Activated T-cell treated with anti-CD3 and anti-CD28 coated beads, Interleukin-2, amount 50 U/mL, for 24 hours (primary cell): ENCODE measurements around the gene MYL9.
A peak's percentile ranks its signal among the peaks of the same experiment; 100 is the strongest.

ENCODE experiments used
- DNase-seq: peaks from one replicate; pipeline ENCODE4 v3.0.0-alpha.2; 2020
- H3K27ac Mint-ChIP-seq: 2 replicates; pipeline ENCODE4 v1.8.0; 2020; ENCODE audit warnings: mild to moderate bottlenecking, mixed read lengths
- H3K27me3 Mint-ChIP-seq: 2 replicates; pipeline ENCODE4 v1.8.0; 2020; ENCODE audit warnings: mixed read lengths
- H3K36me3 Mint-ChIP-seq: 2 replicates; pipeline ENCODE4 v1.8.0; 2020; ENCODE audit warnings: low read depth, mixed read lengths
- H3K4me1 Mint-ChIP-seq: 2 replicates; pipeline ENCODE4 v1.8.0; 2020; ENCODE audit warnings: low read depth, mixed read lengths
- H3K4me3 Mint-ChIP-seq: 2 replicates; pipeline ENCODE4 v1.8.0; 2020; ENCODE audit warnings: mild to moderate bottlenecking, moderate library complexity, mixed read lengths
- H3K9me3 Mint-ChIP-seq: 2 replicates; pipeline ENCODE4 v1.8.0; 2020; ENCODE audit warnings: mixed read lengths

The MYL9 gene

DNA sequence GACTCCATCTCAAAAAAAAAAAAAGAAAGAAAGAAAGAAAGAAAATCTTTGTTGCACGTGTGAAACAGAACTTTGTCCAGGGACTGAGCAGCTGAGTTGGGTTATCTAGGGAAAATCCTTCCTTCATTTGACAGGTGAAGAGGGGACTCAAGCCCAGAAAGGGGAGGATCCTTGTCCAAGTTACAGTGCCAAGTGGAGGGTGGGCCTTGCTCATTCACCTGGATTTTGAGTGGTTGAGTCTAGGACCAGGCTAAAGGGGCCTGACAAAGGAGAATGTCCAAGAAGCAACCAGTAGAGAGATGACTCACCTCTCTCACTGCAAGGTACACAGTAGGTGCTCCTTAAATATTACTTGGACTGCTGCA, 34.7 kb downstream of the MYL9 start:
- H3K27ac Mint-ChIP-seq, result peak overlapping the region; percentile 94
- peaks cover 59% of the 10 kb centered on the region for H3K36me3 Mint-ChIP-seq
- H3K9me3 Mint-ChIP-seq, result no peaks in the 10 kb centered on the region
- DNase-seq, result no peak
- H3K4me3 Mint-ChIP-seq, result peak overlapping the region; percentile 89
- H3K4me1 Mint-ChIP-seq, result peaks cover 53% of the 10 kb centered on the region
- no peaks in the 10 kb centered on the region for H3K27me3 Mint-ChIP-seq

DNA sequence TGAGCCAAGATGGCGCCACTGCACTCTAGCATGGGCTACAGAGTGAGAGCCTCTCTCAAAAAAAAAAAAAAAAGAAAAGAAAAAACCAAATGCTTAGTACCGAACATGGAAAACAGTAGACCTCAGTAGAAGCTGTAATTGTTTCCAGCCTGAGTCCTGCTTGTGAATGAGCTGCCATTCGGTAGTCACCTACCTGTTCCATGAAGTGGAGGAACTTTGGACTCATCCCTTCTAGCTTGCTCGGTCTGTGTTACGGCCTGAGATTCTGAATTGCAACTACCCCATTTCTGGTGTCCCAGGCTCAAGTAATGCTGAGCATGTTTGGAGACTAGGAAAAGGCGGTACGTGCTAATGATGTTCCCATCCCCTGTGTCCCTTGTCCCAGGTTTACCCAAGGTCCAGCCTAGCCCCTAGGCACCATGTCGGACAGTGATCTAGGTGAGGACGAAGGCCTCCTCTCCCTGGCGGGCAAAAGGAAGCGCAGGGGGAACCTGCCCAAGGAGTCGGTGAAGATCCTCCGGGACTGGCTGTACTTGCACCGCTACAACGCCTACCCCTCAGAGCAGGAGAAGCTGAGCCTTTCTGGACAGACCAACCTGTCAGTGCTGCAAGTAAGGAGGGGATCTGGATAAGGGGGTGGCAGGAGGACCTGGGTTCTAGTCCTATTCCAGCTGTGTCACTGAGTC, 37.2 kb downstream of the MYL9 start:
- Mint-ChIP-seq H3K27ac (peak overlapping the region; percentile 40), H3K36me3 (peaks cover 82% of the 10 kb centered on the region), H3K27me3 (no peaks in the 10 kb centered on the region), H3K4me3 (no peak overlapping the region), H3K4me1 (peaks cover 48% of the 10 kb centered on the region), H3K9me3 (no peaks in the 10 kb centered on the region)
- DNase-seq, result no peak

DNA sequence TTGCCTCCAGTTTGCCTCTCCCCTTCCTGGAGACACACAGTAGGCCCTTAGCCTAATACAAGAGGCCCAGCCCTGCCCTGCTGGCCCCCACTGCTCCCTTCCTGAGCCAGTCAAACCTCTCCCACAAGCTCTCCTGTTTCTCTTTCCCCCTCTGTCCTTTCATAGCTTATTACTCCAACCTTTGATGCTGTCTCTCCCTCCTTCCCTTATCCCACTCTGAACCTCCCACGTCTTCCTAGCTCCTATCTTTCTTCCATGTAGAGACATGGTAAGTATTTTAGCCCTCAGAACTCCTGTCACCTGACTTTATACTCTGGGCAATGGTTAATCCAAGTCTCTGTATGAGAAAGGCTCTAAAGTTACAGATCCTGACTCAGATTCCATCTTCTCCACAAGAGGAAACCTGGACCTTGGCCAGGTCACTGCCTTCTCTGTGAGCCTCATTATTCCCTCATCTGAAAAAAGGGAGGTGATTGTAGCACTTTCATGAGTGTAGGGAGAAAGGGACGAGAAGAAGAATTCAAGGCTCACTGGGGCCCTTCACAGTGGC, 38.8 kb downstream of the MYL9 start:
- no peaks in the 10 kb centered on the region for H3K9me3 Mint-ChIP-seq
- H3K4me3 Mint-ChIP-seq, result no peak overlapping the region
- H3K4me1 Mint-ChIP-seq, result peaks cover 45% of the 10 kb centered on the region
- H3K36me3 Mint-ChIP-seq, result peaks cover 87% of the 10 kb centered on the region
- H3K27me3 Mint-ChIP-seq, result no peaks in the 10 kb centered on the region
- peak overlapping the region; percentile 70 for H3K27ac Mint-ChIP-seq
- DNase-seq, result no peak

DNA sequence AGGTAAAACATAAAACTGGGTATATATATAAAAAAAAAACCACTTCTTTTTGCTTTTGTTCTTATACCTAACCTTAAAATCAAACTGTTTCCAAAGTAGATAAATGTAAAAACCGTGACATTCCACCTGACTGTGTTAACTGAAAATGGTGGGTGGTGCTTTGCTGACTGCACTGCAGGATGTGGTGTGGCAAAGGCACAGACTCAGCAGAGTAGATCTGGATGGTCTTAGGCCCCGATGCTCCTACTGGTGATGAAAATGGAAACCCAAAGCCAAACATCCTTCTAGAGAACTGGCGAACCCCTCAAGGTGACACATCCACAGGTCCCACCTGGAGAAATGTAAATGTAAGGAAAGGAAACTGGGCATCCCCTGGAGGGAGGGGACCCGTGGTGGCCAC, 41.0 kb downstream of the MYL9 start:
- Mint-ChIP-seq H3K4me3 (no peak overlapping the region), H3K9me3 (no peaks in the 10 kb centered on the region), H3K4me1 (peaks cover 40% of the 10 kb centered on the region), H3K27me3 (no peaks in the 10 kb centered on the region), H3K27ac (peak overlapping the region; percentile 85), H3K36me3 (peaks cover 91% of the 10 kb centered on the region)
- no peak for DNase-seq

DNA sequence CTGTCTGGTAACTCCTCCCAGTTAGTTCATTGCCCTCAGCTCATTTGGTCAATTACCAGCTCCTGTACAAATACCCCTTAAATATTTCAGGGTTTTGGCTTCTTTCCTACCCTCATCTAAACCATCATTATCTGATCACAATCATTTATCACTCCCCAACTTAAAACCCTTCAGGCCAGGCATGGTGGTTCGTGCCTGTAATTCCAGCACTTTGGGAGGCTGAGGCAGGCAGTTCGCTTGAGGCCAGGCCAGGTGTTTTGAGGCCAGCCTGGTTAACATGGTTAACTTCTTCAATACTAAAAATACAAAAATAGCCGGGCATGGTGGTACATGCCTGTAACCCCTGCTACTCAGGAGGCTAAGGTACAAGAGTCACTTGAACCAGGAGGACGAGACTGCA, 41.5 kb downstream of the MYL9 start:
- H3K4me3 Mint-ChIP-seq, result no peak overlapping the region
- H3K36me3 Mint-ChIP-seq, result peaks cover 91% of the 10 kb centered on the region
- DNase-seq, result no peak
- H3K27me3 Mint-ChIP-seq, result no peaks in the 10 kb centered on the region
- H3K4me1 Mint-ChIP-seq, result peaks cover 45% of the 10 kb centered on the region
- H3K9me3 Mint-ChIP-seq, result no peaks in the 10 kb centered on the region
- H3K27ac Mint-ChIP-seq, result peak overlapping the region; percentile 85

DNA sequence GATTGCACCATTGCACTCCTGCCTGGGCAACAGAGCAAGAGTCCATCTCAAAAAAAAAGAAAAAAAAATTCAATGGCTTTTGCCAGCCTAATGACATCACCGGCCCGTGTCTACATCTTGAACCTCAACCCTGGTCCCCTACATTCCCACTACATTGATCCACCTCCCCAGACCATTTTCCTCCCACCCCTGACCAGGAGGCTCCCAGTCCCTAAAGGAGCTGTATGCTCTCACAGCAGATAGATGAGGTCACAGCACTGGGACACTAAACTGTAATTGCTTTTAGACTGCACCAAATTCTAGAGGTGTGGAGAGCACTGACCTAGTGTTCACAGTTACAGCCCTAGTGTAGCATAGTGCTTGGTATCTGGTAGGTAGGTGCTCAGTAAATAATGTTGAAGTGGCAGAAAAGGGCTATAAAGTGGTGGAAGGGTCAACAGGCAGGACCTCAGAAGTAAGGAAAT, 42.7 kb downstream of the MYL9 start:
- no peaks in the 10 kb centered on the region for H3K27me3 Mint-ChIP-seq
- no peak overlapping the region for H3K4me3 Mint-ChIP-seq
- peaks cover 43% of the 10 kb centered on the region for H3K4me1 Mint-ChIP-seq
- DNase-seq, result no peak
- H3K9me3 Mint-ChIP-seq, result no peaks in the 10 kb centered on the region
- peak overlapping the region; percentile 24 for H3K27ac Mint-ChIP-seq
- H3K36me3 Mint-ChIP-seq, result peaks cover 89% of the 10 kb centered on the region

DNA sequence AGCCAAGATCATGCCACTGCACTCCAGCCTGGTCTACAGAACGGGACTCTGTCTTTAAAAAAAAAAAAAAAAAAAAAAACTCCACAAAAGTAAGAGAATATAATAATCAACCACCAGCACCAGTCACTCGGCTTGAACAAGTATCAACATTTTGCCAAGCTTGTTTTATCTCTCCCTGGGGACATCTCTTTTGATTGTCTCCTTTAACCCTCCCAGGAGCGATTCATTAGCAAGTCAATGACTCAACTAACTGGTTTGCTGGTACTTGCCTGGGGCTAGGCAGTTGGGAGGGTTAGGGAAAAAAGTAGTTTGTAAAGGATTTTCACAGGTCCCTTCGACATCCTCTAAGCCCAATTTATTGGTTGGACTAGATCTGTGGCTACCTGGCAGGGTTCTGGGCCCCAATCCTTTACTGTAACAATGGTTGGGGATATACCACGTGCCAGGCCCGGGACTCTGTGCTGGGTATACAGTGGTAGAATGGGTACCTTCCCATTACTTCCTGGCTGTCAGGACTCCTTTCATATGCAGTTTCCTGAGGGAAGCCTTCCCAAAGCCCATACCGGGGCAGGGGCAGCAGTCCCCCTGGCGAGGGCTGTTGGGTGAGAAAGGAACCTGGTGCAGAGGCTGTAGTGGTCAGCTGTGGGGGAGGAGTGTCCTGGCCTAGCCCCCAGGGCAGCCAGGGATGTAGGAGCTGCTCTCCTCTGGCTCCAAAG, 44.2 kb downstream of the MYL9 start:
- H3K27ac Mint-ChIP-seq, result peak overlapping the region; percentile 71
- peaks cover 89% of the 10 kb centered on the region for H3K36me3 Mint-ChIP-seq
- H3K9me3 Mint-ChIP-seq, result no peaks in the 10 kb centered on the region
- no peak overlapping the region for H3K4me3 Mint-ChIP-seq
- no peak for DNase-seq
- peaks cover 41% of the 10 kb centered on the region for H3K4me1 Mint-ChIP-seq
- H3K27me3 Mint-ChIP-seq, result no peaks in the 10 kb centered on the region

DNA sequence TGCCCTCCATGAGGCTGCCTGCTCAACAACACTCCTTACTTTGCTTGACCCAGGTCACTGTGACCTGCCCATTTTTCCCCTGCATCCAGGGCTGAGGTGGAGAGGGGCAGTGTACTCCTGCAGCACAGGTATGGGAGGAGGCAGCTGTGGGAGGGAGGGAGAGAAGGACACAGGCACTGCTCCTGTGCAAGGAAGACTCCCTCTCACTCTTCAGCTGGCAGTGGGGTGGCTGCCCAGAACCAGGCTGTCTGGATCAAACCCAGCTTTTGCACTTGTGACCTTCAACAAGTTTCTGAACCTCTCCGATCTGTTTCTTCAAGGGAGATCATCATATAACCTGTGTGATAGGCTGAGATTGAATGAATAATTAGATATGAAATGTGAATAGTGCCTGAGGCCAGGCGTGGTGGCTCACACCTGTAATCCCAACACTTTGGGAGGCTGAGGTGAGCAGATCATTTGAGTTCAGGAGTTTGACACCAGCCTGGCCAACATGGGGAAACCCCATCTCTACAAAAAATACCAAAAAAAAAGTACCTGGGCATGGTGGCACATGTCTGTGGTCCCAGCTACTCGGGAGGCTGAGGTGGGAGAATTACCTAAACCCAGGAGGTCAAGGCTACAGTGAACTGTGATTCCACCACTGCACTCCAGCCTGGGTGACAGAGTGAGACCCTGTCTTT, 46.2 kb downstream of the MYL9 start:
- no peaks in the 10 kb centered on the region for H3K27me3 Mint-ChIP-seq
- H3K27ac Mint-ChIP-seq, result peak overlapping the region; percentile 33
- H3K4me3 Mint-ChIP-seq, result no peak overlapping the region

DNA sequence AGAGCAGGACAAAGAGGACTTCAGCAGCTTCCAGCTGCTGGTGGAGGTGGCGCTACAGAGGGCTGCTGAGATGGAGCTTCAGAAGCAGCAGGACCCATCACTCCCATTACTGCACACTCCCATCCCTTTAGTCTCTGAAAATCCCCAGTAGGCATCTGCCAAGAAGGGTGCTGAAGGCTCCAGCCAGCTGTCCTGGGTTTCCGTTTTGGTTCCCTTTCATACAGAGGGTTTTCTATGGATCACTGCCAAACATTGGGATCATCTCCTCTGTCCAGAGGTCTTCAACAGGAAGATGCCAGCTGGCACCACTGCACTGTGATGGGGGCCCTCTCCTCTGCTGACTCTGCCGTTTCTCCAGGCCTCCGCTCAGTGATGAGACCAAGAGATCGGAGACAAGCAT, 50.0 kb downstream of the MYL9 start:
- no peaks in the 10 kb centered on the region for H3K9me3 Mint-ChIP-seq
- H3K36me3 Mint-ChIP-seq, result peaks cover 91% of the 10 kb centered on the region
- peak overlapping the region; percentile 89 for H3K27ac Mint-ChIP-seq
- no peak overlapping the region for H3K4me3 Mint-ChIP-seq
- H3K4me1 Mint-ChIP-seq, result peaks cover 78% of the 10 kb centered on the region
- no peak for DNase-seq
- no peaks in the 10 kb centered on the region for H3K27me3 Mint-ChIP-seq

More for the DNA sequence above, 46.2 kb downstream of the MYL9 start:
- Mint-ChIP-seq H3K9me3 (no peaks in the 10 kb centered on the region), H3K4me1 (peaks cover 49% of the 10 kb centered on the region), H3K36me3 (peaks cover 93% of the 10 kb centered on the region)
- DNase-seq, result no peak

DNA sequence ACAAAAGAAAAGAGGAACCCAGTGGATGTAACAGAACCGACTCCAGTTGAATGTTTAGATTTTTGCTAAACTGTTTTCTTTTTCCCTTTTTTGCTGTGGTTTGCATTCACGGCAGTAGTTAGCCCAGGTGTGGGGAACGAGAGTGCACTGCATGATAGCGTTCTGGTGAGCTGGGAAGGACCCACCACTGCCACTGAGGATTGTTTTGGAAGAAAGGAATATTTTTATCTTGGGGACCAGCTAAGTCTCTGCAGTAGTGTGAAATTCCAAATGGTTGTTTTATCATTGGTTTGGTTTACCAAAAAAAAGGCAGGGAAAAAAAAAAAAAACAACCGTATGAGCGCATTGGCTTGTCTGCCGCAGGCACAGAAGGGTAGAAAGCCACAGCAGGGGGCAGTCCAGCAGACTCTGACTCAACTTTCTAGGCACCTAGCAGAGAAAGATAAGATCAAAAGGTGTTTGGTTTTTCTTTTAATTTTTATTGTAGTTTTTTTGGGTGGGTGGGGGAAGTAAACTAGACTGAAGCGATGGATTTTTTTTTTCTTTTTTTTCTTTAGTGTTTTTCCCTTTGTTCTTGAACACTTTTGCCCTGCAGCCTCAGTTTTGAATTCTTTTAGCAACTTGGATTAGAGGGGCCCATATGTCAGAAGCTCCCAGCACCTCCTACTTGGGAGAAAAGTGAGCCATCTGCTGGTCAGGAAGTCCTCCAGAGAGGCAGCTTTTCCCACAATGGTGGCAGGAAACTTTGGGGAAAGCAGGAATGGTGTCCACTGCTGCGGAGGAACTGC, 50.7 kb downstream of the MYL9 start:
- Mint-ChIP-seq H3K4me3 (peak overlapping the region; percentile 45), H3K36me3 (peaks cover 83% of the 10 kb centered on the region), H3K27ac (peak overlapping the region; percentile 89), H3K4me1 (peaks cover 73% of the 10 kb centered on the region), H3K27me3 (no peaks in the 10 kb centered on the region), H3K9me3 (no peaks in the 10 kb centered on the region)
- peak; percentile 53 for DNase-seq

DNA sequence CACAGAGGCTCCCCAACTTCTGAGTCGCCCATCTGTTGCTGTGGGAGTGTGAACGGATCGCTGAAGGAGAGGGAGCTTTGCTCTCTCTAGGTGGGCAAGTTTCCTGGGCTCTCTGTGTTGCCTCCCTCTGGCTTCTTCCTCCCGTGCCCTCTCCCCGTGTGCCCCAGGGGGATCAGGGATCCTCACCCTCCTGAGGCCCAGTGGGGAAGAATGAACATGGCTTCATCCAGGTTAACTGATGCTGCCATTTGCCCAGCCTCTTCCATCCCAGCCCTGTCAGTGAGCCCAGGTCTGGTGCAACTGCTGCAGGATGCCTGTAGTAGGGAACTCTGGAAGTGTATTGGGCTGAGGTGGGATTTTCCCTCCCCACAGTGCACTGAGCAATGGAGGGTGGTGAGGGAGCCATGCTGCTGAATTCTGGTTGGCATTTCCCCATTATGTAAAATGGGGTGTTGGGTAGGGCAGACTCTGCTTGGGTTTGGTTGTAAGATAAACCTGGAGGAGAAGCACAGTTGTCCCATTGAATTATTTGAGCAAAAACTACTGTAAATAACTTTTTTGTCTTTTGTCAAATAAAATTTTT, 52.1 kb downstream of the MYL9 start:
- no peaks in the 10 kb centered on the region for H3K27me3 Mint-ChIP-seq
- peak overlapping the region; percentile 89 for H3K27ac Mint-ChIP-seq
- H3K4me3 Mint-ChIP-seq, result no peak overlapping the region
- peaks cover 63% of the 10 kb centered on the region for H3K4me1 Mint-ChIP-seq
- no peak for DNase-seq
- H3K9me3 Mint-ChIP-seq, result no peaks in the 10 kb centered on the region
- H3K36me3 Mint-ChIP-seq, result peaks cover 81% of the 10 kb centered on the region

DNA sequence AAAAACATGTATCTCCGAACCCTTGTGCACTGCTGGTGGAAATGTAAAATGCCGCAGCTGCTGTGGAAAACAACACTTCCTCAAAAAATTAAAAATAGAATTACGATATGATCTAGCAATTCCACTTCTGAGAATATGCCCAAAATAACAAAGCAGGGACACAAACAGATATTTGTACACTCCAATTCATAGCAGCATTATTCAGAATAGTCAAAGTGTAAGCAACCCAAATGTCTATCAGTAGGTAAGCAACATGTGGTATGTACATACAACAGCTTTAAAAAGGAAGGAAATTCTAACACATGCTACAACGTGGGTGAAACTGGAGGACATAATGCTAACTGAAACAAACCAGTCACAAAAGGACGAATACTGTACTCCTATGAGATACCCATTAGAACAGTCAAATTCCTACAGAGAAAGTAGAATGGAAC, 58.6 kb downstream of the MYL9 start:
- Mint-ChIP-seq H3K4me3 (no peak overlapping the region), H3K4me1 (peaks cover 22% of the 10 kb centered on the region), H3K9me3 (no peaks in the 10 kb centered on the region), H3K27me3 (no peaks in the 10 kb centered on the region), H3K27ac (peak overlapping the region; percentile 16), H3K36me3 (peaks cover 21% of the 10 kb centered on the region)
- DNase-seq, result no peak
